H1 (cell line): ENCODE measurements around the gene MYO1G. TPM values are rescaled to one million over a fixed set of nuclear protein-coding genes. Genes with fewer than 3 reads are reported as not detected.

Source experiments
- CTCF ChIA-PET: fragments of 300-600 bp; sonication (Branson Sonifier 250); formaldehyde crosslinking; loops from one replicate; lab custom pipeline; 2021; ENCODE audit not compliant: partially characterized antibody; lab: Charles Lee
- POLR2A ChIA-PET: fragments of 300-600 bp; sonication (Branson Sonifier 250); formaldehyde crosslinking; loops from one replicate; lab custom pipeline; 2021; ENCODE audit warnings: inconsistent platforms; ENCODE audit not compliant: partially characterized antibody; lab: Charles Lee
- DNase-seq, 2 experiments: peaks; one replicate each; pipeline versions ENCODE4 v3.0.0 to v3.0.0-alpha.2; 2010 to 2022; ENCODE audit warnings: low spot score in 2 of 2, low read depth in 1 of 2, mixed read lengths in 1 of 2
- FAIRE-seq: peaks from 2 replicates; lab custom pipeline; 2011; peaks lifted over from hg19 to GRCh38; lab: Jason Lieb, UNC
- H2AFZ ChIP-seq: 2 replicates; pipeline ENCODE4 v1.8.1; 2012; ENCODE audit warnings: low read length, inconsistent platforms
- H2AK5ac ChIP-seq: 2 replicates; pipeline ENCODE4 v1.6.1; 2013; ENCODE audit warnings: low read depth, low read length
- H2BK120ac ChIP-seq: replicated peaks from 2 replicates; pipeline ENCODE3; 2013; ENCODE audit warnings: low read depth, low read length, inconsistent platforms
- H2BK12ac ChIP-seq: 2 replicates; pipeline ENCODE4 v1.6.1; 2013; ENCODE audit warnings: low read depth, low read length
- H2BK15ac ChIP-seq: 2 replicates; pipeline ENCODE4 v1.6.1; 2013; ENCODE audit warnings: low read length
- H2BK20ac ChIP-seq: 2 replicates; pipeline ENCODE4 v1.6.1; 2013; ENCODE audit warnings: low read length
- H2BK5ac ChIP-seq: 2 replicates; pipeline ENCODE4 v1.6.1; 2013; ENCODE audit warnings: low read depth, low read length
- H3K14ac ChIP-seq: 2 replicates; pipeline ENCODE4 v1.6.1; 2013; ENCODE audit warnings: inconsistent platforms; ENCODE audit not compliant: insufficient read length
- H3K18ac ChIP-seq: 2 replicates; pipeline ENCODE4 v1.6.1; 2013; ENCODE audit warnings: low read length; ENCODE audit errors: extremely low read depth
- H3K23ac ChIP-seq: 2 replicates; pipeline ENCODE4 v1.6.1; 2013; ENCODE audit warnings: inconsistent platforms; ENCODE audit not compliant: insufficient read length
- H3K23me2 ChIP-seq: 2 replicates; pipeline ENCODE4 v1.6.1; 2013; ENCODE audit warnings: low read depth, low read length
- H3K27ac ChIP-seq: 2 replicates; pipeline ENCODE4 v1.6.1; 2011; ENCODE audit warnings: low read depth, low read length, inconsistent platforms
- H3K27me3 ChIP-seq, 4 experiments: replicated peaks in 1 of 4; 1 replicate in 1 of 4; 2 replicates in 3 of 4; pipeline versions ENCODE4 v1.6.1 to v1.8.1; 2011 to 2013; ENCODE audit warnings: low read length in 3 of 4, mild to moderate bottlenecking in 3 of 4, inconsistent platforms in 2 of 4, mixed read lengths in 2 of 4, moderate library complexity in 1 of 4; ENCODE audit not compliant: control insufficient read depth in 3 of 4, insufficient read depth in 3 of 4; ENCODE audit errors: extremely low read depth in 1 of 4
- H3K36me3 ChIP-seq, 4 experiments: 2 replicates each; pipeline versions ENCODE4 v1.6.1 to v1.8.1; 2011 to 2013; ENCODE audit warnings: mild to moderate bottlenecking in 4 of 4, low read length in 3 of 4, moderate library complexity in 2 of 4, control low read depth in 1 of 4, inconsistent platforms in 1 of 4; ENCODE audit not compliant: insufficient read depth in 4 of 4, control insufficient read depth in 2 of 4
- H3K4ac ChIP-seq: replicated peaks from 2 replicates; pipeline ENCODE3; 2013; ENCODE audit warnings: low read length, low read depth, mixed read lengths, inconsistent platforms; ENCODE audit not compliant: insufficient read length
- H3K4me1 ChIP-seq, 4 experiments: replicated peaks in 1 of 4; 1 replicate in 1 of 4; 2 replicates in 3 of 4; pipeline versions ENCODE4 v1.6.1 to v1.8.1; 2011 to 2013; ENCODE audit warnings: low read length in 3 of 4, inconsistent platforms in 2 of 4, mixed read lengths in 1 of 4; ENCODE audit not compliant: insufficient read depth in 4 of 4, control insufficient read depth in 3 of 4
- H3K4me2 ChIP-seq, 2 experiments: 2 replicates each; pipeline versions ENCODE4 v1.6.1 to v1.8.1; 2011 to 2013; ENCODE audit warnings: low read depth in 2 of 2, low read length in 2 of 2, control low read depth in 1 of 2, inconsistent platforms in 1 of 2, mild to moderate bottlenecking in 1 of 2; ENCODE audit not compliant: insufficient read depth in 1 of 2
- H3K4me3 ChIP-seq, 4 experiments: fragments of 200-600, 300-600 bp in 1 of 4; sonication (generic), shearing (Covaris generic), sonication (Bioruptor Twin) in 1 of 4; 2 replicates each; pipeline versions ENCODE4 v1.5.1 to v1.8.1; 2011 to 2016; ENCODE audit warnings: low read length in 4 of 4, low read depth in 3 of 4, control low read depth in 2 of 4, inconsistent platforms in 2 of 4, mild to moderate bottlenecking in 2 of 4, mixed read lengths in 1 of 4, moderate library complexity in 1 of 4; ENCODE audit not compliant: insufficient read depth in 2 of 4; ENCODE audit errors: extremely low read depth in 1 of 4
- H3K56ac ChIP-seq: replicated peaks from 2 replicates; pipeline ENCODE3; 2013; ENCODE audit warnings: low read depth, mild to moderate bottlenecking, mixed read lengths, low read length, inconsistent platforms; ENCODE audit not compliant: insufficient read length
- H3K79me1 ChIP-seq: 2 replicates; pipeline ENCODE4 v1.6.1; 2013; ENCODE audit warnings: low read depth, low read length, control low read depth
- H3K79me2 ChIP-seq, 2 experiments: 2 replicates each; pipeline versions ENCODE4 v1.6.1 to v1.8.1; 2012 to 2013; ENCODE audit warnings: low read length in 2 of 2, mild to moderate bottlenecking in 2 of 2, inconsistent platforms in 1 of 2; ENCODE audit not compliant: insufficient read depth in 2 of 2, control insufficient read depth in 1 of 2
- H3K9ac ChIP-seq, 4 experiments: replicated peaks in 1 of 4; 1 replicate in 1 of 4; 2 replicates in 3 of 4; pipeline versions ENCODE4 v1.6.1 to v1.8.1; 2011 to 2013; ENCODE audit warnings: low read depth in 3 of 4, low read length in 3 of 4, control low read depth in 2 of 4, mild to moderate bottlenecking in 2 of 4, moderate library complexity in 2 of 4, inconsistent platforms in 1 of 4; ENCODE audit errors: extremely low read depth in 1 of 4
- H3K9me3 ChIP-seq, 2 experiments: 2 replicates each; pipeline versions ENCODE4 v1.6.1 to v1.8.1; 2012 to 2013; ENCODE audit warnings: mild to moderate bottlenecking in 2 of 2, moderate library complexity in 2 of 2, control low read depth in 1 of 2, inconsistent platforms in 1 of 2, low read depth in 1 of 2, low read length in 1 of 2, mixed read lengths in 1 of 2; ENCODE audit not compliant: insufficient read depth in 2 of 2
- H4K20me1 ChIP-seq, 2 experiments: replicated peaks in 1 of 2; 2 replicates each; pipeline versions ENCODE3 to v1.8.1; 2011 to 2013; ENCODE audit warnings: inconsistent platforms in 2 of 2, low read length in 2 of 2, mild to moderate bottlenecking in 1 of 2; ENCODE audit not compliant: insufficient read depth in 2 of 2, control insufficient read depth in 1 of 2
- H4K5ac ChIP-seq: 2 replicates; pipeline ENCODE4 v1.6.1; 2013; ENCODE audit warnings: low read length, low read depth, mixed read lengths, inconsistent platforms; ENCODE audit not compliant: insufficient read length
- H4K8ac ChIP-seq: 2 replicates; pipeline ENCODE4 v1.8.0; 2013; ENCODE audit warnings: mild to moderate bottlenecking, moderate library complexity, low read length, inconsistent platforms; ENCODE audit not compliant: insufficient read depth; ENCODE audit errors: extremely low read depth
- H4K91ac ChIP-seq: replicated peaks from 2 replicates; pipeline ENCODE3; 2013; ENCODE audit warnings: low read length, mixed read lengths, inconsistent platforms; ENCODE audit not compliant: insufficient read length
- CHD1 ChIP-seq: IDR thresholded peaks from 2 replicates; pipeline ENCODE4 v1.6.1; 2012; ENCODE audit warnings: low read depth, low read length, improper control_type of control experiment
- GABPA ChIP-seq: IDR thresholded peaks from 2 replicates; pipeline ENCODE4 v1.6.1; 2011; ENCODE audit warnings: mild to moderate bottlenecking, low read length, moderate library complexity, borderline replicate concordance; ENCODE audit not compliant: insufficient read depth
- HDAC2 ChIP-seq, 2 experiments: fragments of 300-600 bp in 1 of 2; sonication (generic) in 1 of 2; IDR thresholded peaks; 2 replicates each; pipeline ENCODE4 v1.6.1; 2011 to 2012; ENCODE audit warnings: low read depth in 2 of 2, low read length in 2 of 2, mild to moderate bottlenecking in 2 of 2, moderate library complexity in 2 of 2, borderline replicate concordance in 1 of 2, inconsistent platforms in 1 of 2
- KDM1A ChIP-seq: fragments of 200-600, 300-600 bp; sonication (generic); IDR thresholded peaks from 2 replicates; pipeline ENCODE4 v1.7.1; 2016; ENCODE audit warnings: mild to moderate bottlenecking, low read length, borderline replicate concordance
- KDM5A ChIP-seq: fragments of 200-600 bp; IDR thresholded peaks from 2 replicates; pipeline ENCODE4 v1.7.1; 2012; ENCODE audit warnings: mild to moderate bottlenecking, low read length, inconsistent platforms, mixed read lengths
- MAFK ChIP-seq: IDR thresholded peaks from 2 replicates; pipeline ENCODE4 v1.6.1; 2012; ENCODE audit warnings: low read depth, mild to moderate bottlenecking, improper control_type of control experiment, low read length
- RBBP5 ChIP-seq: IDR thresholded peaks from 2 replicates; pipeline ENCODE4 v1.7.1; 2012; ENCODE audit warnings: low read depth, mild to moderate bottlenecking, inconsistent platforms, low read length, moderate library complexity, borderline replicate concordance
- RXRA ChIP-seq: IDR thresholded peaks from 2 replicates; pipeline ENCODE4 v1.6.1; 2011; ENCODE audit warnings: low read depth, mild to moderate bottlenecking, low read length, moderate library complexity; ENCODE audit not compliant: insufficient read depth
- SIX5 ChIP-seq: IDR thresholded peaks from 2 replicates; pipeline ENCODE4 v1.6.1; 2011; ENCODE audit warnings: mild to moderate bottlenecking, low read depth, low read length
- WGBS, 2 experiments: shearing (Covaris generic) in 1 of 2; methylation state at CpG; one replicate each; pipeline versions ENCODE4 v1.1.6 to v1.1.7; 2013 to 2015; ENCODE audit warnings: low lambda C conversion rate in 2 of 2, mixed read lengths in 2 of 2, inconsistent platforms in 1 of 2, low coverage in 1 of 2, missing lambda C conversion rate in 1 of 2; ENCODE audit not compliant: insufficient replicate concordance in 2 of 2, insufficient coverage in 1 of 2, insufficient read length in 1 of 2; ENCODE audit errors: extremely low coverage in 1 of 2, missing lambda C conversion rate in 1 of 2; 5-methylcytosine and 5-hydroxymethylcytosine counted together
- polyA plus RNA-seq, 7 experiments: library from polyadenylated mRNA; depleted of rRNA in 3 of 7; stranded (reverse) in 5 of 7; unstranded in 2 of 7; fragments of >200 nt in 5 of 7; fragments of 200-250 nt in 2 of 7; gene quantifications; 1 replicate in 5 of 7; 2 replicates in 1 of 7; 4 replicates in 1 of 7; pipeline versions ENCODE4 v1.2.1 to v1.2.3, GENCODE V29; 2011 to 2013; ENCODE audit warnings: missing spikeins in 2 of 7, mixed read lengths in 2 of 7
- total RNA-seq: library from RNA; stranded (reverse); fragmentation: NEBNext Ultra II Directional; extraction: Animal tissue kit (Norgen Biotek cat#: 25700); gene quantifications from 2 replicates; pipeline ENCODE4 v1.2.1, GENCODE V29; 2021

Gene MYO1G
- total and polyA plus RNA-seq, 2 of the 8 experiments (the other 6 are each of a cell fraction or from before 2014, with no cell fraction given): 0.08 to 0.19 TPM

GRCh38 chr7:44969701-44970522 lies 8.9 kb downstream of the MYO1G start:
- Histone ChIP-seq H2BK12ac (no peak overlapping the region), H3K18ac (no peak overlapping the region), H4K8ac (no peak overlapping the region), H2AK5ac (no peak overlapping the region), H2BK20ac (no peak overlapping the region), H4K5ac (no peak overlapping the region), H3K23me2 (no peaks in the 10 kb centered on the region), H3K27me3 (no peaks in the 10 kb centered on the region), H3K4ac (no peak overlapping the region), H3K4me3 (no peak overlapping the region), H2BK5ac (no peak overlapping the region), H3K4me2 (no peak overlapping the region), H3K23ac (no peak overlapping the region), H3K4me1 (no peaks in the 10 kb centered on the region; a peak in 1 of 7 replicates), H3K79me1 (no peaks in the 10 kb centered on the region), H3K36me3 (no peaks in the 10 kb centered on the region), H2BK120ac (no peak overlapping the region), H3K56ac (no peak overlapping the region), H4K91ac (no peak overlapping the region), H3K14ac (no peak overlapping the region), H4K20me1 (peaks cover 0 to 1% of the 10 kb centered on the region in 2 experiments), H2AFZ (no peak overlapping the region), H3K9ac (no peak overlapping the region), H3K79me2 (no peaks in the 10 kb centered on the region), H3K27ac (no peak overlapping the region), H2BK15ac (no peak overlapping the region), H3K9me3 (no peaks in the 10 kb centered on the region)
- ChIA-PET CTCF (interaction anchor here (6.2 kb wide), 1 partner anchor 166 kb away, joined by 105 read pairs; no protein-coding TSS in a partner anchor), POLR2A (interaction anchor here (0.6 to 17.9 kb wide), 4 partner anchors 13 to 166 kb away, joined by 3 to 327 read pairs (median 4); partner anchors contain the start of genes MYO1G and TBRG4)
- WGBS, 2 experiments: 84% methylated on average over 21 of the region's 21 CpGs; no CpG with 5 or more reads in 1 of the 2 experiments
- FAIRE-seq (no peak), DNase-seq (no peak)
- no peak for TF ChIP-seq MAFK
- TF ChIP-seq SIX5: no peak
- TF ChIP-seq GABPA: no peak
- TF ChIP-seq RBBP5: no peak
- no peak for TF ChIP-seq RXRA
- no peak for TF ChIP-seq HDAC2 (IDR thresholded peaks at IDR 0.05; ENCODE audit: borderline replicate concordance in 1 of 2, low read depth in 2 of 2, low read length in 2 of 2)
- no peak for TF ChIP-seq KDM1A
- TF ChIP-seq KDM5A: no peak
- no peak for TF ChIP-seq CHD1
